ENCODE results near the gene PTPRD. TPM values are rescaled to one million over a fixed set of nuclear protein-coding genes. Genes with fewer than 3 reads are reported as not detected.

Gene PTPRD
- total and polyA plus RNA-seq, 9 of the 15 experiments (the other 6 are each of a cell fraction or from before 2014, with no cell fraction given): 0.11 TPM; not detected in 8

DNA sequence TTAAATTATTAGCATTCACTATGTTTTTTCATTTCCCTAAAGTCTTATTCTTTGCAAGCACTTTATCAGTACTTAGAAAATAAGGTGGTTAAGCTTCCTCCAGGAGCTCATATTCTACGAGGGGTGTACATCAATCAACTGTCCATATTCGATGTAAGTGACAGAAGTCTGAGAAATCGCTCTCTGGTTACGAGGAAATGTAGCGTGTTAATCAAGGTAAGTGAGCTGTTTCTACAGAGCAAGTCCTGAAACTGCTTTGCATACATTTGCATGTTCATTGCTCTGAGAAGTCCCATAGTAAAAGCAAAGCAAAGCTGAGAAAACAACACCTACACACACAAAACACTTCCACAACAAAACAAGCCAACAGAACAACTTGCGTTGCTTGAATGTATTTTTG is 1919.3 kb downstream of the PTPRD start:
- Histone ChIP-seq H3K4me2 (ENCODE audit: insufficient read depth, low read length) (no peak overlapping the region), H3K9me3 (replicated peaks; ENCODE audit: control insufficient read depth, insufficient read depth, low read depth, low read length) (no peaks in the 10 kb centered on the region), H3K9ac (ENCODE audit: insufficient read depth in 1 of 2, low read depth in 2 of 2, low read length in 2 of 2) (no peak overlapping the region), H3K36me3 (ENCODE audit: control insufficient read depth, insufficient read depth, low read length) (no peaks in the 10 kb centered on the region), H3K27ac (ENCODE audit: extremely low read depth, low read depth, low read length) (no peak overlapping the region), H4K20me1 (replicated peaks; ENCODE audit: control insufficient read depth, insufficient read depth, low read length) (no peaks in the 10 kb centered on the region), H3K27me3 (ENCODE audit: control insufficient read depth in 2 of 2, insufficient read depth in 2 of 2, low read length in 2 of 2) (no peaks in the 10 kb centered on the region), H3K4me1 (replicated peaks in 1 of 2; ENCODE audit: control insufficient read depth in 2 of 2, insufficient read depth in 2 of 2, low read length in 2 of 2) (no peaks in the 10 kb centered on the region), H3K4me3 (no peak overlapping the region), H3K79me2 (ENCODE audit: control insufficient read depth, insufficient read depth, low read length) (no peaks in the 10 kb centered on the region), H2AFZ (ENCODE audit: low read depth, low read length) (no peak overlapping the region), H3K9me1 (ENCODE audit: control insufficient read depth, insufficient read depth, low read length) (no peaks in the 10 kb centered on the region)
- ChIA-PET POLR2A (no interaction called here), CTCF (ENCODE audit: low intra/inter-chr PET ratio) (no interaction called here)
- ATAC-seq: no peak
- BruUV-seq (replicated peaks): no TSS peak
- TF ChIP-seq MECOM (CRISPR knock-in tag; IDR thresholded peaks at IDR 0.05) (no peak), POLR2H (tag; IDR thresholded peaks at IDR 0.05; ENCODE audit: low read depth) (no peak), MED1 (CRISPR knock-in tag; IDR thresholded peaks at IDR 0.05; ENCODE audit: borderline replicate concordance) (no peak), ZNF263 (CRISPR knock-in tag; IDR thresholded peaks at IDR 0.05; ENCODE audit: borderline replicate concordance) (no peak), CTBP1 (IDR thresholded peaks at IDR 0.05; ENCODE audit: borderline replicate concordance) (no peak), CAMTA2 (CRISPR knock-in tag; conservative IDR thresholded peaks at IDR 0.05) (no peak), FOXA1 (IDR thresholded peaks at IDR 0.05; ENCODE audit: borderline replicate concordance) (no peak), ZNF77 (CRISPR knock-in tag; IDR thresholded peaks at IDR 0.05) (no peak)
- 0% methylated on average over 6 of the region's 6 CpGs for WGBS (ENCODE audit: insufficient coverage, low coverage, missing lambda C conversion rate)
- in situ Hi-C loops (cut with MboI): no loop called here
- FAIRE-seq: no peak
- intact Hi-C loops (cut with micrococcal nuclease): no loop called here
- DNase-seq (ENCODE audit: extremely low read depth in 1 of 4, low spot score in 3 of 4): no peak

- H3K4me3 ChIP-seq: no peak overlapping the region
- BruUV-seq (replicated peaks): no TSS peak
- no peaks in the 10 kb centered on the region for H3K9me1 ChIP-seq (ENCODE audit: control insufficient read depth, insufficient read depth, low read length)
- CTCF ChIA-PET (ENCODE audit: low intra/inter-chr PET ratio): no interaction called here
- H4K20me1 ChIP-seq (replicated peaks; ENCODE audit: control insufficient read depth, insufficient read depth, low read length): no peaks in the 10 kb centered on the region
- WGBS (ENCODE audit: insufficient coverage, low coverage, missing lambda C conversion rate): 0% methylated on average over 2 of the region's 2 CpGs
- ATAC-seq (no peak), DNase-seq (ENCODE audit: extremely low read depth in 1 of 4, low spot score in 3 of 4) (no peak), FAIRE-seq (no peak)
- no peak overlapping the region for H3K27ac ChIP-seq (ENCODE audit: extremely low read depth, low read depth, low read length)
- no peak overlapping the region for H3K9ac ChIP-seq (ENCODE audit: insufficient read depth in 1 of 2, low read depth in 2 of 2, low read length in 2 of 2)
- no peak overlapping the region for H3K4me2 ChIP-seq (ENCODE audit: insufficient read depth, low read length)
- no peaks in the 10 kb centered on the region for H3K4me1 ChIP-seq (replicated peaks in 1 of 2; ENCODE audit: control insufficient read depth in 2 of 2, insufficient read depth in 2 of 2, low read length in 2 of 2)
- no peaks in the 10 kb centered on the region for H3K36me3 ChIP-seq (ENCODE audit: control insufficient read depth, insufficient read depth, low read length)
- no peak overlapping the region for H2AFZ ChIP-seq (ENCODE audit: low read depth, low read length)
- no peaks in the 10 kb centered on the region for H3K9me3 ChIP-seq (replicated peaks; ENCODE audit: control insufficient read depth, insufficient read depth, low read depth, low read length)
- in situ Hi-C loops (cut with MboI) (no loop called here), intact Hi-C loops (cut with micrococcal nuclease) (no loop called here)
- no peaks in the 10 kb centered on the region for H3K79me2 ChIP-seq (ENCODE audit: control insufficient read depth, insufficient read depth, low read length)
- POLR2A ChIA-PET: no interaction called here
- no peaks in the 10 kb centered on the region for H3K27me3 ChIP-seq (ENCODE audit: control insufficient read depth in 2 of 2, insufficient read depth in 2 of 2, low read length in 2 of 2)
- no peak for TF ChIP-seq ZNF184 (CRISPR knock-in tag; IDR thresholded peaks at IDR 0.05)
- TF ChIP-seq HBP1 (CRISPR knock-in tag; IDR thresholded peaks at IDR 0.05): no peak
- TF ChIP-seq, protein P1, sequence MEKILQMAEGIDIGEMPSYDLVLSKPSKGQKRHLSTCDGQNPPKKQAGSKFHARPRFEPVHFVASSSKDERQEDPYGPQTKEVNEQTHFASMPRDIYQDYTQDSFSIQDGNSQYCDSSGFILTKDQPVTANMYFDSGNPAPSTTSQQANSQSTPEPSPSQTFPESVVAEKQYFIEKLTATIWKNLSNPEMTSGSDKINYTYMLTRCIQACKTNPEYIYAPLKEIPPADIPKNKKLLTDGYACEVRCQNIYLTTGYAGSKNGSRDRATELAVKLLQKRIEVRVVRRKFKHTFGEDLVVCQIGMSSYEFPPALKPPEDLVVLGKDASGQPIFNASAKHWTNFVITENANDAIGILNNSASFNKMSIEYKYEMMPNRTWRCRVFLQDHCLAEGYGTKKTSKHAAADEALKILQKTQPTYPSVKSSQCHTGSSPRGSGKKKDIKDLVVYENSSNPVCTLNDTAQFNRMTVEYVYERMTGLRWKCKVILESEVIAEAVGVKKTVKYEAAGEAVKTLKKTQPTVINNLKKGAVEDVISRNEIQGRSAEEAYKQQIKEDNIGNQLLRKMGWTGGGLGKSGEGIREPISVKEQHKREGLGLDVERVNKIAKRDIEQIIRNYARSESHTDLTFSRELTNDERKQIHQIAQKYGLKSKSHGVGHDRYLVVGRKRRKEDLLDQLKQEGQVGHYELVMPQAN (IDR thresholded peaks at IDR 0.05; ENCODE audit: borderline replicate concordance): no peak
- no peak for TF ChIP-seq ZNF280A (IDR thresholded peaks at IDR 0.05; ENCODE audit: low read depth, partially characterized antibody)
- TF ChIP-seq CBFA2T2 (conservative IDR thresholded peaks at IDR 0.05): no peak
- no peak for TF ChIP-seq ZNF347 (CRISPR knock-in tag; IDR thresholded peaks at IDR 0.05; ENCODE audit: low read depth)
These were observed 1926.3 kb downstream of the PTPRD start for GRCh38 chr9:8686516-8686915.
